GM10266 (cell line): ENCODE measurements around the gene SDE2.
"Not testable (repeated sequence)": the region's sequence is repeated elsewhere in the genome, so short reads cannot be mapped to it uniquely, and the experiment has no call there.

ENCODE experiments used
- DNase-seq: peaks from one replicate; pipeline ENCODE4 v3.0.0; 2012; ENCODE audit errors: extremely low spot score
- CTCF ChIP-seq: IDR thresholded peaks from 2 replicates; pipeline ENCODE4 v1.5.1; 2012; ENCODE audit warnings: mild to moderate bottlenecking, low read depth; ENCODE audit not compliant: control insufficient read depth, insufficient read depth; ENCODE audit errors: missing control alignments

Gene SDE2

DNA sequence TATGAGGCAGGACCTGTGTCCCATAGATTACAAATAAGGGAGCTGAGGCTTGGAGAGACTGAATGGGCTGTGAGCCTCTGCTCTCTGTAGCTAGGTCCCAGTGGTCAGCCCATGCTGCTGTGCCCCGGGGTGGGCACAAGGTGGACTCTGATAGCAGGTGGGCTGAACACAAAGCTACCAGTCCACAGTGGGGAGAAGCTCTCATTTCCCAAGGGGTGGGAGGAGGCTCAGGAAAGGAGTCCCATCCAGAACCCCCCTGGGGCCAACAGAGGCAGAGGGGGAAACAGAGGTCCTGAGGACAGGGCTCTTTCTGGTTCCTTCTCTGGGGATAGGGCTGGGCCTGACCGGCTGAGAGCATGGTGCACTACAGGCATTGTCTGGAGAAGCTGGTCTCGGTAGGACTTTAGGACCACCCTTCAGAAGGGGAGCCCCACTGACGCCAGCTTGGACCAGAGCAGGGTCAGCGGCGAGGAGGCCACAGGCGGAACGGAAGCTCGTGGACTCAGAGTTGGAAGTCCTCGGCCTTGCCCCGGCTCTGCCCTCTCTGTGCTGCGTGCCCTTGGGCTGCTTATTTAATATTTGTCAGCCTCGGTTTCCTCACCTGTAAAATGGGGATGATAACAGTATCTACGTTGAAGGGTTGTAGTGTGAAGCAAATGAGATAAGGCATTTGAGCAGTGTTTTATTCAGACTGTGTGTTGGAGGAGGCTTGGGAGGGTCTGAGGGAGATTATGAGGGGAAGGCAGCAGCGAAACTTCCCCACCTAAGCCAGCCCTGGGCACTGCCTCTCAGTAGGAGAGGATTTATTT lies 26.6 kb downstream of the SDE2 start:
- no peak for TF ChIP-seq CTCF
- no peak for DNase-seq

- DNase-seq: not testable (repeated sequence)
Measured at GRCh38 chr1:225970592-225971157, 28.5 kb downstream of the SDE2 start.

DNA sequence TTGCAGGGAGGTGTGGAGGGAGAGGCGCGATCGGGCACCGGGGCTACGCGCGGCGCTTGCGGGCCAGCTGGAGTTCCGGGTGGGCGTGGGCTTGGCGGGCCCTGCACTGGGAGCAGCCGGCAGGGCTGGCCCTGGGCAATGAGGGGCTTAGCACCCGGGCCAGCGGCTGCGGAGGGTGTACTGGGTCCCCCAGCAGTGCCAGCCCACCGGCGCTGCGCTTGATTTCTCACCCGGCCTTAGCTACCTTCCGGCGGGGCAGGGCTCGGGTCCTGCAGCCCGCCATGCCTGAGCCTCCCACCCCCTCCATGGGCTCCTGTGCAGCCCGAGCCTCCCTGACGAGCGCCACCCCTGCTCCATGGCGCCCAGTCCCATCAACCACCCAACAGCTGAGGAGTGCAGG lies 29.4 kb downstream of the SDE2 start:
- not testable (repeated sequence) for DNase-seq

- DNase-seq: no peak
- no peak for TF ChIP-seq CTCF
Measured at GRCh38 chr1:225965231-225965630, 33.9 kb downstream of the SDE2 start.

- no peak for TF ChIP-seq CTCF
- no peak for DNase-seq
Measured at GRCh38 chr1:225963735-225964530, 35.2 kb downstream of the SDE2 start.

- DNase-seq: peak; percentile 79
- peak; percentile 85 for TF ChIP-seq CTCF
Measured at GRCh38 chr1:225962440-225962975, 36.6 kb downstream of the SDE2 start.

DNA sequence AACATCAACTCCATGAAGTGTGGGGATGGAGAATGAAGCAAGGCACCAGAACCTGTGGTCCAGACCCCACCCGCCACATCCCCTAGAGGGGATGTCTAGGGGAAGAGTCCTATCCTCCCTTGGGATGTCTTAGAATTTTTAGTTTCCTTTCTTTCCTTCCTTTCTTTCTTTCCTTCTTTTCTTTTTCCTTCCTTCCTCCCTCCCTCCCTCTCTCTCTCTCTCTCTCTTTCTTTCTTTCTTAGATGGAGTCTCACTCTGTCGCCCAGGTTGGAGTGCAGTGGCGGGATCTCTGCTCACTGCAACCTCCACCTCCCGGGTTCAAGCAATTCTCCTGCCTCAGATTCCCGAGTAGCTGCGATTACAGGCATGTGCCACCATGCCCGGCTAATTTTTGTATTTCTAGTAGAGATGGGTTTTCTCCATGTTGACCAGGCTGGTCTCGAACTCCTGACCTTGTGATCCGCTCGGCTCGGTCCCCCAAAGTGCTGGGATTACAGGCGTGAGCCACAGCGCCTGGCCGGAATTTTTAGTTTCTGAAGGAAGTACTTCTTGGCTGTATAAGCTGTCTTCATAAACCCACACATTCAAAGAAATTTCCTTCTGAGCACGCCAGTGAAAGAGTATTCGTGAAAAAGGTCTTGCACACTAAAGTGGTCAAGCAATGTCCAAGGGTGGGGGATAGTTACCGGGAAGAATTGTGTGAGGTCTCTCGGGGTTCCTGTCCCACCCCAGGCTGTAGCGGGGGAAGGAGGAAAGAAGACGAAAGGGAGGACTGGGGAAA lies 37.3 kb downstream of the SDE2 start:
- TF ChIP-seq CTCF: no peak
- no peak for DNase-seq
